ENCODE results near the gene PSMB5. TPM values are rescaled to one million over a fixed set of nuclear protein-coding genes. Genes with fewer than 3 reads are reported as not detected.
A peak's percentile ranks its signal among the peaks of the same experiment; 100 is the strongest.

Gene PSMB5
- total and polyA plus RNA-seq, 2 of the 13 experiments (the other 11 are each of a cell fraction or from before 2014, with no cell fraction given), result 705 to 871 TPM

DNA sequence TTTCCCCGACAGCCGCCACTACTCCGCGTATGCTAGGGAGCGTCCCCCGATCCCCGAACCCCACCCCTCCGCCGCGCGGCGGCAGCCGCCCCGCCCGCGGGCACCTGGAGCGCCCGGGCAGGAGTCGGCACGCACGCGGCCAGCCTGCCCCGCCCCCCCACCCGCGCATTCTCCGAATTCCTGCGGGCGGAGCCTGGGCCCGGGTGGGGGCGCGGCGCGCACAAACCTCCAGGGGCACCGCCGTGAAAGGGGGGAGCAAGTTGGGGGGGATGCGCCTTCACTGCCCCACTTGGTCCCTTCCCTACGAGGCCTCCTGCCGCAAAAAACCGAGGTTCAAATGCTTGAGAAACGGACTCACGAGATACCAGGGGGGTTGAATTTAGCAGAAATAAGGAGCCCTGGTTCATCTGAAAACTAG lies 54.0 kb downstream of the PSMB5 start (continued):
- TF ChIP-seq, protein P1, sequence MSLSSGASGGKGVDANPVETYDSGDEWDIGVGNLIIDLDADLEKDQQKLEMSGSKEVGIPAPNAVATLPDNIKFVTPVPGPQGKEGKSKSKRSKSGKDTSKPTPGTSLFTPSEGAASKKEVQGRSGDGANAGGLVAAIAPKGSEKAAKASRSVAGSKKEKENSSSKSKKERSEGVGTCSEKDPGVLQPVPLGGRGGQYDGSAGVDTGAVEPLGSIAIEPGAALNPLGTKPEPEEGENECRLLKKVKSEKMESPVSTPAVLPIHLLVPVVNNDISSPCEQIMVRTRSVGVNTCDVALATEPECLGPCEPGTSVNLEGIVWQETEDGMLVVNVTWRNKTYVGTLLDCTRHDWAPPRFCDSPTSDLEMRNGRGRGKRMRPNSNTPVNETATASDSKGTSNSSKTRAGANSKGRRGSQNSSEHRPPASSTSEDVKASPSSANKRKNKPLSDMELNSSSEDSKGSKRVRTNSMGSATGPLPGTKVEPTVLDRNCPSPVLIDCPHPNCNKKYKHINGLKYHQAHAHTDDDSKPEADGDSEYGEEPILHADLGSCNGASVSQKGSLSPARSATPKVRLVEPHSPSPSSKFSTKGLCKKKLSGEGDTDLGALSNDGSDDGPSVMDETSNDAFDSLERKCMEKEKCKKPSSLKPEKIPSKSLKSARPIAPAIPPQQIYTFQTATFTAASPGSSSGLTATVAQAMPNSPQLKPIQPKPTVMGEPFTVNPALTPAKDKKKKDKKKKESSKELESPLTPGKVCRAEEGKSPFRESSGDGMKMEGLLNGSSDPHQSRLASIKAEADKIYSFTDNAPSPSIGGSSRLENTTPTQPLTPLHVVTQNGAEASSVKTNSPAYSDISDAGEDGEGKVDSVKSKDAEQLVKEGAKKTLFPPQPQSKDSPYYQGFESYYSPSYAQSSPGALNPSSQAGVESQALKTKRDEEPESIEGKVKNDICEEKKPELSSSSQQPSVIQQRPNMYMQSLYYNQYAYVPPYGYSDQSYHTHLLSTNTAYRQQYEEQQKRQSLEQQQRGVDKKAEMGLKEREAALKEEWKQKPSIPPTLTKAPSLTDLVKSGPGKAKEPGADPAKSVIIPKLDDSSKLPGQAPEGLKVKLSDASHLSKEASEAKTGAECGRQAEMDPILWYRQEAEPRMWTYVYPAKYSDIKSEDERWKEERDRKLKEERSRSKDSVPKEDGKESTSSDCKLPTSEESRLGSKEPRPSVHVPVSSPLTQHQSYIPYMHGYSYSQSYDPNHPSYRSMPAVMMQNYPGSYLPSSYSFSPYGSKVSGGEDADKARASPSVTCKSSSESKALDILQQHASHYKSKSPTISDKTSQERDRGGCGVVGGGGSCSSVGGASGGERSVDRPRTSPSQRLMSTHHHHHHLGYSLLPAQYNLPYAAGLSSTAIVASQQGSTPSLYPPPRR (CRISPR knock-in tag; IDR thresholded peaks at IDR 0.05; ENCODE audit: borderline replicate concordance), result peak; percentile 27; the same call in 1 of the 2 replicates
- TF ChIP-seq RAD21 (CRISPR knock-in tag; IDR thresholded peaks at IDR 0.05) (peak; percentile 14; the same call in 1 of the 2 replicates), ZNF543 (CRISPR knock-in tag; IDR thresholded peaks at IDR 0.05) (no peak), NFRKB (IDR thresholded peaks at IDR 0.05) (no peak), SIX1 (CRISPR knock-in tag; IDR thresholded peaks at IDR 0.05; ENCODE audit: borderline replicate concordance) (no peak), HMG20A (CRISPR knock-in tag; IDR thresholded peaks at IDR 0.05; ENCODE audit: borderline replicate concordance) (peak; percentile 20; the same call in 1 of the 2 replicates), KLF12 (CRISPR knock-in tag; IDR thresholded peaks at IDR 0.05; ENCODE audit: borderline replicate concordance) (no peak), AGO1 (IDR thresholded peaks at IDR 0.05; ENCODE audit: low read depth, low read length, poor library complexity, severe bottlenecking) (no peak), ZNF530 (CRISPR knock-in tag; IDR thresholded peaks at IDR 0.05; ENCODE audit: low read depth) (no peak), DNMT1 (CRISPR knock-in tag; IDR thresholded peaks at IDR 0.05) (no peak), AKAP8 (CRISPR knock-in tag; IDR thresholded peaks at IDR 0.05) (peak; percentile 92), JUN (CRISPR knock-in tag; IDR thresholded peaks at IDR 0.05) (peak; percentile 55; the same call in 1 of the 2 replicates), ZNF510 (CRISPR knock-in tag; IDR thresholded peaks at IDR 0.05; ENCODE audit: low read depth) (0 out of 2 replicates have a peak, but pooled peaks have one; percentile 29), MIER3 (CRISPR knock-in tag; IDR thresholded peaks at IDR 0.05; ENCODE audit: borderline replicate concordance) (peak; percentile 45; the same call in 1 of the 2 replicates), POLR2AphosphoS2 (IDR thresholded peaks at IDR 0.05; ENCODE audit: low read depth, low read length) (peak; percentile 93; the same call in 1 of the 2 replicates), MED1 (CRISPR knock-in tag; IDR thresholded peaks at IDR 0.05) (no peak), RAD51 (IDR thresholded peaks at IDR 0.05; ENCODE audit: borderline replicate concordance) (no peak)
- TF ChIP-seq, protein P2, sequence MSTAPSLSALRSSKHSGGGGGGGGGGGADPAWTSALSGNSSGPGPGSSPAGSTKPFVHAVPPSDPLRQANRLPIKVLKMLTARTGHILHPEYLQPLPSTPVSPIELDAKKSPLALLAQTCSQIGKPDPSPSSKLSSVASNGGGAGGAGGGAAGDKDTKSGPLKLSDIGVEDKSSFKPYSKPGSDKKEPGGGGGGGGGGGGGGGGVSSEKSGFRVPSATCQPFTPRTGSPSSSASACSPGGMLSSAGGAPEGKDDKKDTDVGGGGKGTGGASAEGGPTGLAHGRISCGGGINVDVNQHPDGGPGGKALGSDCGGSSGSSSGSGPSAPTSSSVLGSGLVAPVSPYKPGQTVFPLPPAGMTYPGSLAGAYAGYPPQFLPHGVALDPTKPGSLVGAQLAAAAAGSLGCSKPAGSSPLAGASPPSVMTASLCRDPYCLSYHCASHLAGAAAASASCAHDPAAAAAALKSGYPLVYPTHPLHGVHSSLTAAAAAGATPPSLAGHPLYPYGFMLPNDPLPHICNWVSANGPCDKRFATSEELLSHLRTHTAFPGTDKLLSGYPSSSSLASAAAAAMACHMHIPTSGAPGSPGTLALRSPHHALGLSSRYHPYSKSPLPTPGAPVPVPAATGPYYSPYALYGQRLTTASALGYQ (CRISPR knock-in tag; IDR thresholded peaks at IDR 0.05), result no peak
- TF ChIP-seq, protein P3, sequence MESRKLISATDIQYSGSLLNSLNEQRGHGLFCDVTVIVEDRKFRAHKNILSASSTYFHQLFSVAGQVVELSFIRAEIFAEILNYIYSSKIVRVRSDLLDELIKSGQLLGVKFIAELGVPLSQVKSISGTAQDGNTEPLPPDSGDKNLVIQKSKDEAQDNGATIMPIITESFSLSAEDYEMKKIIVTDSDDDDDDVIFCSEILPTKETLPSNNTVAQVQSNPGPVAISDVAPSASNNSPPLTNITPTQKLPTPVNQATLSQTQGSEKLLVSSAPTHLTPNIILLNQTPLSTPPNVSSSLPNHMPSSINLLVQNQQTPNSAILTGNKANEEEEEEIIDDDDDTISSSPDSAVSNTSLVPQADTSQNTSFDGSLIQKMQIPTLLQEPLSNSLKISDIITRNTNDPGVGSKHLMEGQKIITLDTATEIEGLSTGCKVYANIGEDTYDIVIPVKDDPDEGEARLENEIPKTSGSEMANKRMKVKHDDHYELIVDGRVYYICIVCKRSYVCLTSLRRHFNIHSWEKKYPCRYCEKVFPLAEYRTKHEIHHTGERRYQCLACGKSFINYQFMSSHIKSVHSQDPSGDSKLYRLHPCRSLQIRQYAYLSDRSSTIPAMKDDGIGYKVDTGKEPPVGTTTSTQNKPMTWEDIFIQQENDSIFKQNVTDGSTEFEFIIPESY (CRISPR knock-in tag; IDR thresholded peaks at IDR 0.05), result 0 out of 2 replicates have a peak, but pooled peaks have one; percentile 11
- TF ChIP-seq, protein P4, sequence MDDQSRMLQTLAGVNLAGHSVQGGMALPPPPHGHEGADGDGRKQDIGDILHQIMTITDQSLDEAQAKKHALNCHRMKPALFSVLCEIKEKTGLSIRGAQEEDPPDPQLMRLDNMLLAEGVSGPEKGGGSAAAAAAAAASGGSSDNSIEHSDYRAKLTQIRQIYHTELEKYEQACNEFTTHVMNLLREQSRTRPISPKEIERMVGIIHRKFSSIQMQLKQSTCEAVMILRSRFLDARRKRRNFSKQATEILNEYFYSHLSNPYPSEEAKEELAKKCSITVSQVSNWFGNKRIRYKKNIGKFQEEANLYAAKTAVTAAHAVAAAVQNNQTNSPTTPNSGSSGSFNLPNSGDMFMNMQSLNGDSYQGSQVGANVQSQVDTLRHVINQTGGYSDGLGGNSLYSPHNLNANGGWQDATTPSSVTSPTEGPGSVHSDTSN (CRISPR knock-in tag; IDR thresholded peaks at IDR 0.05; ENCODE audit: borderline replicate concordance), result no peak
- TF ChIP-seq, protein P5, sequence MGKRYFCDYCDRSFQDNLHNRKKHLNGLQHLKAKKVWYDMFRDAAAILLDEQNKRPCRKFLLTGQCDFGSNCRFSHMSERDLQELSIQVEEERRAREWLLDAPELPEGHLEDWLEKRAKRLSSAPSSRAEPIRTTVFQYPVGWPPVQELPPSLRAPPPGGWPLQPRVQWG (CRISPR knock-in tag; IDR thresholded peaks at IDR 0.05; ENCODE audit: borderline replicate concordance, low read depth), result no peak
